Fibroblast of villous mesenchyme (primary cell): ENCODE data around the gene PAX4. TPM values are rescaled to one million over a fixed set of nuclear protein-coding genes. Genes with fewer than 3 reads are reported as not detected.

ENCODE experiments used
- DNase-seq: peaks from one replicate; pipeline ENCODE4 v3.0.0-alpha.2; 2010; ENCODE audit warnings: low read depth
- H3K4me3 ChIP-seq: 2 replicates; pipeline ENCODE4 v1.5.1; 2011; ENCODE audit warnings: low read depth, mild to moderate bottlenecking, low read length
- total RNA-seq: library from RNA; depleted of rRNA; stranded (reverse); fragments of >200 nt; gene quantifications from 2 replicates; pipeline ENCODE4 v1.2.3, GENCODE V29; 2012
- TF ChIP-seq, protein P1 (sequence below): IDR thresholded peaks from 2 replicates; pipeline ENCODE4 v1.5.1; 2012; ENCODE audit warnings: low read depth, mild to moderate bottlenecking, low read length; ENCODE audit not compliant: insufficient read depth

Gene PAX4
- total RNA-seq, 1 donor: not detected

DNA sequence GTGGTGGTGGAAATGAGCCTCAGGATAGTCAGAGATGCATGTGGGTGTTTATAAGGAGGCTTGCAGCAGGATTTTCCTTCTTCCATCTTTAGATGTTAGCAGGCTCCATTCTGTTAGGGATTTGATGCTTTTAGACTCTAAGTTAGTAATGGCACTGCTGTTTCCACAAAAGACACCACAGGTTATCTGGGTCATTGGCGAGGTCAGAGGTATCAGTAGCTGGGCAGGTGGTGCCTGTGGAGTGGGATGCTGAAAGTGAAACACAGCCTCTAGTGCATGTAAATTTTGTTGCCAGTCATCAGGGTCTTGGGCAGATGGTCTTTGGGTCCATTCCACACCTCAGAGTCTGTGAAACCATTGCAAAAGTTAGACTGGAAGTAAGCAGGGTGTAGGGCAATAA is 833 bp upstream of the PAX4 start:
- TF ChIP-seq, protein P1, sequence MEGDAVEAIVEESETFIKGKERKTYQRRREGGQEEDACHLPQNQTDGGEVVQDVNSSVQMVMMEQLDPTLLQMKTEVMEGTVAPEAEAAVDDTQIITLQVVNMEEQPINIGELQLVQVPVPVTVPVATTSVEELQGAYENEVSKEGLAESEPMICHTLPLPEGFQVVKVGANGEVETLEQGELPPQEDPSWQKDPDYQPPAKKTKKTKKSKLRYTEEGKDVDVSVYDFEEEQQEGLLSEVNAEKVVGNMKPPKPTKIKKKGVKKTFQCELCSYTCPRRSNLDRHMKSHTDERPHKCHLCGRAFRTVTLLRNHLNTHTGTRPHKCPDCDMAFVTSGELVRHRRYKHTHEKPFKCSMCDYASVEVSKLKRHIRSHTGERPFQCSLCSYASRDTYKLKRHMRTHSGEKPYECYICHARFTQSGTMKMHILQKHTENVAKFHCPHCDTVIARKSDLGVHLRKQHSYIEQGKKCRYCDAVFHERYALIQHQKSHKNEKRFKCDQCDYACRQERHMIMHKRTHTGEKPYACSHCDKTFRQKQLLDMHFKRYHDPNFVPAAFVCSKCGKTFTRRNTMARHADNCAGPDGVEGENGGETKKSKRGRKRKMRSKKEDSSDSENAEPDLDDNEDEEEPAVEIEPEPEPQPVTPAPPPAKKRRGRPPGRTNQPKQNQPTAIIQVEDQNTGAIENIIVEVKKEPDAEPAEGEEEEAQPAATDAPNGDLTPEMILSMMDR: no peak
- DNase-seq: no peak
- H3K4me3 ChIP-seq: no peak overlapping the region

- DNase-seq: no peak
- no peak overlapping the region for H3K4me3 ChIP-seq
- TF ChIP-seq, protein P1: no peak
Observed at GRCh38 chr7:127616724-127617123, 1.2 kb downstream of the PAX4 start.

DNA sequence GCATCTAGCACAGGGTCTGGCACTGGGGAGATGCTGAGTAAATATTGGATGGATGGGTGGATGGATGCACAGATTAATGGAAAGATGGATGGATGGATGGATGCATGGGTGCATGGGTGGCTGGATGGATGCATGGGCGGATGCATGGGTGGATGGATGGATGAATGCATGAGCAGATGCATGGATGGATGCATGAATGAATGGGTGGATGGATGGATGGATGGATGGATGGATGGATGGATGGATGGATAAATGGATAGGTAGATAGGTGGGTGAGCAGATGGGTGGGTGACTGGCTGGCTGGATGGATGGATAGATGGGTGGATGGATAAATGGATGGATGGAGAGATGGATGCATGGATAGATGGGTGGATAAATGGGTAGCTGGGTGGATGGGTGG is 5.7 kb downstream of the PAX4 start:
- no peak for DNase-seq
- H3K4me3 ChIP-seq: no peak overlapping the region
- TF ChIP-seq, protein P1: no peak

DNA sequence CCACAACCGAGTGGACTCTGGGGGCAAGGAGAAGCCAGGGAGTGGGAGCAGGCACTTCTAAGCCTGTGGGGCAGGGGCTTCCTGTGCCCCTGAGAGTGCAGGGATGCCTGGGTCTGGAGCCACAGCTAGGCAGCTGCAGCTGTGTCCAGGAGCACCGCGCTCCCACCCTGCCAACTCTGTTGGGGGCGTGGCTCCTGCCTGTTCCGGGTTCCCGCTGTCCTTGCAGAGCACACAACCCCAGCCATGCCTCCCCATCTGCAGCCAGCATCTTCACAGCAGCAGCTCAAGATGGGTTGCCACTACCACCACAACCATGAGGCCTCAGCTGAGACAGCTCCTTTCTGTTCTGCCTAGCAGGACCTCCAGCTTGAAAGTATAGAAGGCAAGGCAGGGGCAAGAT is 8.6 kb downstream of the PAX4 start:
- no peak for DNase-seq
- TF ChIP-seq, protein P1: no peak
- H3K4me3 ChIP-seq: no peak overlapping the region

- H3K4me3 ChIP-seq: no peak overlapping the region
- no peak for DNase-seq
- TF ChIP-seq, protein P1: no peak
Observed at GRCh38 chr7:127608446-127608845, 9.5 kb downstream of the PAX4 start.

GRCh38 chr7:127600885-127601284 is 17.1 kb downstream of the PAX4 start:
- TF ChIP-seq, protein P1: no peak
- DNase-seq: no peak
- no peak overlapping the region for H3K4me3 ChIP-seq

DNA sequence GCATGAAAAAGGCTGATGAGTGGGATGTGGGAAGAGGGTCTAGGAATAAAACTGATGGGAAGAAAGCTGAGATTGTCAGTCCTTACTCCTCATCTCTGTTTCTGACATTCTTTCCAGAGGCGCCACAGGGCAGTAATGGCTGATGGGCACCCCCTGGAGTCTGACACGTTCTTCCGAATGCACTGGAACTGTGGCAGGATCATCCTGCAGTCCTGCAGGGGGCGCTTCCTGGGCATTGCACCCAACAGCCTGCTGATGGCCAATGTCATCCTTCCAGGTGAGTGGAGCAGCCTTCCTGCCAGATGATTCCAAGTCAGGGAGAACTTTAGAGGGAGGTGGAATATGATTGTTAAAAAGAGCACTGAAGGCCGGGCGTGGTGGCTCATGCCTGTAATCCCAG is 19.6 kb downstream of the PAX4 start:
- H3K4me3 ChIP-seq: no peak overlapping the region
- TF ChIP-seq, protein P1: peak; percentile 50
- DNase-seq: no peak
